Type B pancreatic cell (in vitro differentiated cells): ENCODE measurements around the gene TXNRD1. TPM values are rescaled to one million over a fixed set of nuclear protein-coding genes. Genes with fewer than 3 reads are reported as not detected.

Experiments used
- DNase-seq: peaks from one replicate; pipeline ENCODE4 v3.0.0; 2021; ENCODE audit warnings: mixed read lengths; ENCODE audit not compliant: unreplicated experiment; ENCODE audit errors: extremely low spot score
- H3K27ac Mint-ChIP-seq: 2 replicates; pipeline ENCODE4 v1.8.0; 2021; ENCODE audit warnings: mild to moderate bottlenecking, mixed read lengths
- H3K27me3 Mint-ChIP-seq: 2 replicates; pipeline ENCODE4 v1.8.0; 2021; ENCODE audit warnings: mixed read lengths
- H3K36me3 Mint-ChIP-seq: 2 replicates; pipeline ENCODE4 v1.8.0; 2021; ENCODE audit warnings: mixed read lengths
- H3K4me1 Mint-ChIP-seq: one replicate; pipeline ENCODE4 v1.8.0; 2021; ENCODE audit warnings: mixed read lengths; ENCODE audit not compliant: unreplicated experiment
- H3K4me3 Mint-ChIP-seq: 2 replicates; pipeline ENCODE4 v1.8.0; 2021; ENCODE audit warnings: mild to moderate bottlenecking, mixed read lengths
- H3K9me3 Mint-ChIP-seq: 2 replicates; pipeline ENCODE4 v1.8.0; 2021; ENCODE audit warnings: mixed read lengths
- CTCF ChIP-seq: fragments of 200-600 bp; sonication (generic); conservative IDR thresholded peaks from 2 replicates; pipeline ENCODE4 v1.5.0; 2021; ENCODE audit warnings: antibody characterized with exemption, mild to moderate bottlenecking
- total RNA-seq: library from RNA; stranded (reverse); gene quantifications from 2 replicates; pipeline ENCODE4 v1.2.1, GENCODE V29; 2021; ENCODE audit warnings: low replicate concordance

Gene TXNRD1
- total RNA-seq, 1 donor from 2014 or later, result 94.7 TPM

- peaks cover 3% of the 10 kb centered on the region for H3K36me3 Mint-ChIP-seq
- H3K4me1 Mint-ChIP-seq, result peaks cover 14% of the 10 kb centered on the region
- H3K27me3 Mint-ChIP-seq, result peaks cover 3% of the 10 kb centered on the region
- DNase-seq, result no peak
- H3K27ac Mint-ChIP-seq, result peak overlapping the region; percentile 56
- H3K4me3 Mint-ChIP-seq, result no peak overlapping the region
- no peak for TF ChIP-seq CTCF
- no peaks in the 10 kb centered on the region for H3K9me3 Mint-ChIP-seq
Measured at GRCh38 chr12:104220931-104221330, 5.4 kb downstream of the TXNRD1 start.

- H3K4me3 Mint-ChIP-seq, result no peak overlapping the region
- no peaks in the 10 kb centered on the region for H3K27me3 Mint-ChIP-seq
- no peak for TF ChIP-seq CTCF
- DNase-seq, result no peak
- no peaks in the 10 kb centered on the region for H3K9me3 Mint-ChIP-seq
- no peaks in the 10 kb centered on the region for H3K36me3 Mint-ChIP-seq
- peaks cover 14% of the 10 kb centered on the region for H3K4me1 Mint-ChIP-seq
- H3K27ac Mint-ChIP-seq, result no peak overlapping the region
Measured at GRCh38 chr12:104222976-104223375, 7.4 kb downstream of the TXNRD1 start.

- Mint-ChIP-seq H3K4me1 (peaks cover 14% of the 10 kb centered on the region), H3K36me3 (no peaks in the 10 kb centered on the region), H3K4me3 (no peak overlapping the region), H3K27me3 (no peaks in the 10 kb centered on the region), H3K27ac (no peak overlapping the region), H3K9me3 (no peaks in the 10 kb centered on the region)
- DNase-seq, result no peak
- TF ChIP-seq CTCF, result no peak
Measured at GRCh38 chr12:104223712-104224111, 8.1 kb downstream of the TXNRD1 start.

- Mint-ChIP-seq H3K36me3 (no peaks in the 10 kb centered on the region), H3K4me3 (no peak overlapping the region), H3K27me3 (no peaks in the 10 kb centered on the region), H3K27ac (no peak overlapping the region), H3K4me1 (peaks cover 6% of the 10 kb centered on the region), H3K9me3 (peaks cover 4% of the 10 kb centered on the region)
- no peak for TF ChIP-seq CTCF
- no peak for DNase-seq
Measured at GRCh38 chr12:104226672-104227071, 11.1 kb downstream of the TXNRD1 start.

- TF ChIP-seq CTCF, result peak; percentile 61
- H3K4me1 Mint-ChIP-seq, result no peaks in the 10 kb centered on the region
- no peak for DNase-seq
- H3K27ac Mint-ChIP-seq, result no peak overlapping the region
- no peak overlapping the region for H3K4me3 Mint-ChIP-seq
- no peaks in the 10 kb centered on the region for H3K27me3 Mint-ChIP-seq
- peaks cover 12% of the 10 kb centered on the region for H3K9me3 Mint-ChIP-seq
- H3K36me3 Mint-ChIP-seq, result no peaks in the 10 kb centered on the region
Measured at GRCh38 chr12:104230304-104231095, 14.9 kb downstream of the TXNRD1 start.
